GM21737 (cell line): Measurements from ENCODE around the gene TMEM154.
A peak's percentile ranks its signal among the peaks of the same experiment; 100 is the strongest.
"Not testable (repeated sequence)": the region's sequence is repeated elsewhere in the genome, so short reads cannot be mapped to it uniquely, and the experiment has no call there.

Experiments
- ATAC-seq: cut with Tn5 transposase; IDR thresholded peaks from one replicate; pipeline ENCODE4 v1.9.1; 2021; ENCODE audit warnings: mild to moderate bottlenecking, moderate library complexity; ENCODE audit not compliant: unreplicated experiment

TMEM154 gene

GRCh38 chr4:152668338-152668964 lies 11.3 kb downstream of the TMEM154 start:
- no peak for ATAC-seq

GRCh38 chr4:152667781-152668180 lies 12.0 kb downstream of the TMEM154 start:
- no peak for ATAC-seq

- no peak for ATAC-seq
These were observed 12.9 kb downstream of the TMEM154 start for GRCh38 chr4:152666946-152667345.

GRCh38 chr4:152665691-152666395 lies 14.0 kb downstream of the TMEM154 start:
- no peak for ATAC-seq

- ATAC-seq, result not testable (repeated sequence)
These were observed 15.8 kb downstream of the TMEM154 start for GRCh38 chr4:152664067-152664378.

- peak; percentile 49 for ATAC-seq
These were observed 16.4 kb downstream of the TMEM154 start for GRCh38 chr4:152663203-152664066.

GRCh38 chr4:152661649-152662048 lies 18.1 kb downstream of the TMEM154 start:
- ATAC-seq, result no peak

- no peak for ATAC-seq
These were observed 19.3 kb downstream of the TMEM154 start for GRCh38 chr4:152660526-152660925.

- ATAC-seq, result no peak
These were observed 20.0 kb downstream of the TMEM154 start for GRCh38 chr4:152659806-152660205.

GRCh38 chr4:152657657-152658056 lies 22.1 kb downstream of the TMEM154 start:
- no peak for ATAC-seq

GRCh38 chr4:152655272-152656129 lies 24.3 kb downstream of the TMEM154 start:
- no peak for ATAC-seq

GRCh38 chr4:152652102-152652501 lies 27.7 kb downstream of the TMEM154 start:
- ATAC-seq, result no peak

- no peak for ATAC-seq
These were observed 28.2 kb downstream of the TMEM154 start for GRCh38 chr4:152651473-152652060.

GRCh38 chr4:152646221-152646620 lies 33.6 kb downstream of the TMEM154 start:
- no peak for ATAC-seq

- ATAC-seq, result no peak
These were observed 35.7 kb downstream of the TMEM154 start for GRCh38 chr4:152644130-152644529.

- ATAC-seq, result peak; percentile 84
These were observed 36.4 kb downstream of the TMEM154 start for GRCh38 chr4:152643153-152644035.

- ATAC-seq, result no peak
These were observed 39.5 kb downstream of the TMEM154 start for GRCh38 chr4:152640058-152640921.

GRCh38 chr4:152635851-152636250 lies 43.9 kb downstream of the TMEM154 start:
- no peak for ATAC-seq
